ENCODE data around the gene VKORC1.

Gene VKORC1

DNA sequence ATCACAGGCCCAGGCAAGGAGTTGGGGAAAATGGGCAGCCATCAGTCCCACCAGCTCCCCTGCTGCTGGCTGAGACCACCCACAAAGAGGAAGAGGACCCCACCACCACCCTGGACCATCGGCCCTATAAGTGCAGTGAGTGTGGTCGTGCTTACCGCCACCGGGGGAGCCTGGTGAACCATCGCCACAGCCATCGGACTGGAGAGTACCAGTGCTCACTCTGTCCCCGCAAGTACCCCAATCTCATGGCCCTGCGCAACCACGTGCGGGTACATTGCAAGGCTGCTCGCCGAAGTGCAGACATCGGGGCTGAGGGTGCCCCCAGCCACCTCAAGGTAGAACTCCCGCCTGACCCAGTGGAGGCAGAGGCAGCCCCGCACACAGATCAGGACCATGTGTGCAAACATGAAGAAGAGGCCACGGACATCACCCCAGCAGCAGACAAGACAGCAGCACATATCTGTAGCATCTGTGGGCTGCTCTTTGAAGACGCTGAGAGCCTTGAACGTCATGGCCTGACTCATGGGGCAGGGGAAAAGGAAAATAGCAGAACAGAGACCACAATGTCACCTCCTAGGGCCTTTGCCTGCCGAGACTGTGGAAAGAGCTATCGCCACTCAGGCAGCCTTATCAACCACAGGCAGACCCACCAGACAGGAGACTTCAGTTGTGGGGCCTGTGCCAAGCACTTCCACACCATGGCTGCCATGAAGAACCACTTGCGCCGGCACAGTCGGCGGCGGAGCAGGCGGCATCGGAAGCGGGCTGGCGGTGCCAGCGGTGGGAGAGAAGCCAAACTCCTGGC lies 16.8 kb downstream of the VKORC1 start:
- peak; percentile 70 to 81 for DNase-seq
- TF ChIP-seq GATA1 (IDR thresholded peaks at IDR 0.05; ENCODE audit: low read depth, low read length) (no peak), POLR2A (IDR thresholded peaks at IDR 0.05; ENCODE audit: low read length) (peak; percentile 72)

DNA sequence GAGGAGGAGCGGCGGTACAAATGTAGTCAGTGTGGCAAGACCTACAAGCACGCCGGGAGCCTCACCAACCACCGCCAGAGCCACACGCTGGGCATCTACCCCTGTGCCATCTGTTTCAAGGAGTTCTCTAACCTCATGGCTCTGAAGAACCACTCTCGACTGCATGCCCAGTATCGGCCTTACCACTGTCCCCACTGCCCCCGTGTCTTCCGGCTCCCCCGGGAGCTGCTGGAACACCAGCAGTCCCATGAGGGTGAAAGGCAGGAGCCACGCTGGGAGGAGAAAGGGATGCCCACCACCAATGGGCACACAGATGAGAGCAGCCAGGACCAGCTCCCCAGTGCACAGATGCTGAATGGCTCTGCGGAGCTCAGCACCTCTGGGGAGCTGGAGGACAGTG lies 17.6 kb downstream of the VKORC1 start:
- no peak for DNase-seq
- no peak for TF ChIP-seq POLR2A (IDR thresholded peaks at IDR 0.05; ENCODE audit: low read length)
- no peak for TF ChIP-seq GATA1 (IDR thresholded peaks at IDR 0.05; ENCODE audit: low read depth, low read length)

DNA sequence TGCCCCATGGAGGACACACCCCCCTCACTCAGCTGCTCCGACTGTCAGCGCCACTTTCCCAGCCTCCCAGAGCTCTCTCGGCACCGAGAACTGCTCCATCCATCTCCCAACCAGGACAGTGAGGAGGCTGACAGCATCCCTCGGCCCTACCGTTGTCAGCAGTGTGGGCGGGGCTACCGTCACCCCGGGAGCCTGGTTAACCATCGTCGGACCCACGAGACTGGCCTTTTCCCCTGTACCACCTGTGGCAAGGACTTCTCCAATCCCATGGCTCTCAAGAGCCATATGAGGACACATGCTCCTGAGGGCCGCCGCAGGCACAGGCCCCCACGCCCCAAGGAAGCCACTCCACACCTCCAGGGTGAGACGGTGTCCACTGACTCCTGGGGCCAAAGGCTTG lies 18.3 kb downstream of the VKORC1 start:
- no peak for DNase-seq
- TF ChIP-seq GATA1 (IDR thresholded peaks at IDR 0.05; ENCODE audit: low read depth, low read length) (no peak), POLR2A (IDR thresholded peaks at IDR 0.05; ENCODE audit: low read length) (no peak)

DNA sequence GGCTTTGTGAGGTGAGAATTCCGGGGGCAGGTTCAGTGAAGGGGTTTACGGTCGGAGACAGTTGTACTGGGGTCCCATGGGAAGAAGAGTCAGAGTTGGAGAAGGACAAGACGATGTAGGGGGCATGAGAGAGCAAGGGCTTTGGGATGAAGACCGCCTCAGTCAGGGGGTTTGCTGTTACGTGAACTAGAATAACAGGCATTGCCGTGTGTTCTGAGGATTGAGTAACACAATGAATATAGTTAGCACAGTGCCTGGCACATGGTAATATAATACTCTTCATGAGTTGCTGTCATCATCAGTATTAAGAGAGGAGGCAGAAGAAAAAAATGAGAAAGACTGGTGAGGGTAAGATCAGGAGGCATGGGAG lies 19.8 kb downstream of the VKORC1 start:
- TF ChIP-seq GATA1 (IDR thresholded peaks at IDR 0.05; ENCODE audit: low read depth, low read length): no peak
- no peak for TF ChIP-seq POLR2A (IDR thresholded peaks at IDR 0.05; ENCODE audit: low read length)
- no peak for DNase-seq

DNA sequence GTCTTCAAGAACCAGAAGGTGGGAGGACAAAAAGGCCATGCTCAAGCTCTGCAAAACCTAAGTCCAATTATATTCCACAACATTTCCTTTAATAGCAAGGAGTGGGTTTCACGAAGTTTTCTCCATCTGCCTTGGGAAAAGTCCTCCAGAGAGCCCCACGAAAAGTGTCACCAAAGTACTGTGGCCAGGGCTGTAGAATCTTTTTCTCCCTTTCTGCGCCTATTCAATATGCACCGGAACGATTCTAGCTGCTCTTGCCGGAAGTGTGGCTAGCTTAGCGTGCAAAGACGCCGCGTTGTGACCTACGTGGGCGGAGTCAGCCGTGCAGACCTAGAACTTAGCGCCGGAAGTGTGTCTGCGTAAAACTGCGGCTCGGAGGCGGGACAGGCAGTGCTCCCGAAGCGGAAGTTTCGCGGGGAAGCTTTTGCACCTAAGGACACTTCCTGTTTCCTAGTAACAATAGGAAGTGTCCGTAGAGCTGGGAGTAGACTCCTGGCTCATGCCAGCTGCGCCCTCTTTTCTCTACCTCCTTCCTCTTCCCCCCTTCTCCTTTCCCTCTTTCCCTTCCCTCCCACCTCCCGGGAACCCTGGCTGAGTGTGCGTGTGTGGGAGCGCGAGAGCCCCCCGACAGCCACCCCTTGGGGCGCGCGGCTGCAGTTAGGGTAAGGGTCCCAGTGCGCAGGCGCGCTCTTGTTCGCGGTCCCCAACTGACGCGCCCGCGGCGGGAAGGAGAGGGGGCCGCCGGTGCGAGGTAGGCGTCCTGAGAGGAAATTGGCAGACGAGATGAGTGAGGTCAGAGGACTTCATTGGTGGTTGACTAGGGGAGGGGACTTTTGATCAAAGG lies 20.4 kb downstream of the VKORC1 start, which contains the start of the genes ZNF646 and ZNF668:
TSS of gene ZNF646 (plus strand) at position 453 of the 844 bp plus-strand sequence. CDS start 1,903 bp downstream, outside the sequence.
TSS of gene ZNF668 (minus strand) at position 271 of the 844 bp plus-strand sequence. CDS start 9,781 bp downstream, outside the sequence.
- peak; percentile 99 to 100 for DNase-seq
- TF ChIP-seq POLR2A (IDR thresholded peaks at IDR 0.05; ENCODE audit: low read length) (peak; percentile 96), GATA1 (IDR thresholded peaks at IDR 0.05; ENCODE audit: low read depth, low read length) (no peak)

DNA sequence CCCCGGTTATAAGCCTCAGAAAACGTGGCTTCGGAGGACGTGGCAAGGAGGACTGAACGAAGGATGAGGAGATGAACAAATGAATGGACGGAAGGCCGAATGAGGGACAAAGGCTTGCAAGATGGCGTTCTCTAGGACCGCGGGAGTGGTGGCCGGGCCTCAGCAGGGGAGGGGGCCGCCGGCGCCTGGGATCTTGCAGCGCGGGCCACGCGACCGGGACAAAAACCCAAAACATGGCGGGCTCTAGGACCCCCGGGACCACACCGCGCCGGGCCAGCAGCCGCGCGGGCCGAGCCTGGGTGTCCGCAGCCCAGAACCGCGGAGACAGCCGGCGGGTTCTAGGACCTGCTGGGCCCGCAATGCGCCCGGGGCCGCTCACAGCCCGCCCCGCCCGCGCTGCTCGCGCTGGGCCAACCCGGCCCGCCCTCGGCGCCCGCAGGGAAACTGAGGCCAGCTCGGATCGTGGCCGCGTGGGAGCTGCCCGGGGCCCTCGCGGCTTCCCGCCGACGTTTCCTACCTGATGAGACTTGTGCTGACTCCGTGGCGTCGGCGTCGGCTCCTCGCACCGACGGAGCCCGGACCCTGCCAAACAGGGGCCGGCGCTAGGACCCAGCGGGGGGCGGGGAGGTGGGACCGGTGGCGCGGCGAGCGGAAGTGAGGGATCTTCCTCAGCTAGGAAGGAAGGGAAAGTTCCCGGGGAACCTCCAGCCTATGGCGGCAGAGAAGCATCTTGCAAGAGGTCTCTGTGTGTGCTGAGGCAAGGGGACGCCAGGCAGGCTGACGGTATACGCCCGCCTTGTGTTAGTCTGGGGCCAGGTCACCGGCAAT lies 21.2 kb downstream of the VKORC1 start:
- peak; percentile 92 to 93 for DNase-seq

DNA sequence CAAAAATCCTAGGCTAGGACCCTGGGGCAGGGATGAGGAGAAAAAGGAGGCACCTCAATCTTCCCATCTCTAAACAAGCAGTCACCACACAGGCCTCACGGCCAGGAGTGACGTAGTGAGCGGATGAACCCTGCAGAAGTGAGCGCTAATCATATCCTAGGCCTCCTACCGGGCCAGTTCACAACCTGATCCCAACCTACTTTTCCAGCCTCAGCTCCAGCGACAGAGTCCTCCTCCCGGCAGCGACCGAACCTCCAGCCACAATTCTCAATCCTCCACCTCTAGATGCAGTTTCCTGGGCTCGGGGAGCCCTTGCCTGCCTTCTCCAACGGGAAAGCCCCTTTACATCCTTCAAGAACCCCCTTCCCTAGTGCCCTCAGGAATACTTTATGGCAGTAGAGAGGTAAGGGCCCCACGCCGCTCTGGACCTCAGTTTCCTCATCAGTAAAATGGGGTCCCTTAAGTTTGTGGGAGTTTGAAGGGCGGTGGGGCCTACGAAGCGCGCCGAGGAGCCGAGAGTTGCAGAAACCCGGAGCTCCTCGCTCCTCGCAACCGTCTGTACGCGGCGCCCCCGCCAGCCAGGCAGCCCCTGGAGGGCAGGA lies 22.0 kb downstream of the VKORC1 start:
- no peak for TF ChIP-seq POLR2A (IDR thresholded peaks at IDR 0.05; ENCODE audit: low read length)
- no peak for TF ChIP-seq GATA1 (IDR thresholded peaks at IDR 0.05; ENCODE audit: low read depth, low read length)
- DNase-seq: peak; percentile 63 to 65

More for the DNA sequence above, 21.2 kb downstream of the VKORC1 start:
- no peak for TF ChIP-seq GATA1 (IDR thresholded peaks at IDR 0.05; ENCODE audit: low read depth, low read length)
- TF ChIP-seq POLR2A (IDR thresholded peaks at IDR 0.05; ENCODE audit: low read length): no peak

DNA sequence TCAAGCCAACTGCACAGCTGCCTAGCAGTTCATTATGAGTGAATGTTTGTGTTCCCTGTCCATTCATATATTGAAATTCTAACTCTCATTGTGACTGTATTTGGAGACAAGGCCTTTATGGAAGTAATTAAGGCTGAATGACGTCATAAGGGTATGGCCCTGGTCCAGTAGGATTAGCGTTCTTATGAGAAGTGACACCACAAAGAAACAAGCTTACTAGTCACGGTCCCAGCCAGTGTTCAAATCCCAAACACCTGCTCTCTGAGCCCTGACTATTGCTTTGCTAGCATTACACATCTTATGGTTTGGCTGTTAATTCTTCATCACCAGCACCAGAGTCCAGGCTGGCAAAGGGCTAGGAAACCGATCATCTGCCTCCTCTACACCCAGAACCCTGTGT lies 22.7 kb downstream of the VKORC1 start:
- no peak for TF ChIP-seq POLR2A (IDR thresholded peaks at IDR 0.05; ENCODE audit: low read length)
- no peak for TF ChIP-seq GATA1 (IDR thresholded peaks at IDR 0.05; ENCODE audit: low read depth, low read length)
- DNase-seq: no peak

DNA sequence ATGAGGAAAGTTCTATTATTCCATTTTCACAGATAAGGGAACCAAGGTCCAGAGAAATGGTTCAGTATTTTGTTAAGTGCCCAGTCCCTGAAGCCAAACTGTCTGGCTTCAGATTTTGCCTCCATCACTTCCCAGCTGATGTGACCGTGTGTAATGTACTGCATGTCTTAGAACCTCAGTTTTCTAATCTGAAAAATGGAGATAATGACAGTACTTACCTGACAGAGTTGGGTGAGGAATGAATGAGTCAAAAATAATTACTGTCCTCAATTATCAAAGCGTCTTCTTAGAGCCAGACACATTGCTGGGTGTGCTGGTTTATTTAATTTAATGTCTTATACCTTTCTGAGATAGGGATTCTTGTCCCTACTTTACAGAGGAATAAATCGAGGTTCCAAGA lies 27.3 kb downstream of the VKORC1 start:
- DNase-seq: no peak
- TF ChIP-seq GATA1 (IDR thresholded peaks at IDR 0.05; ENCODE audit: low read depth, low read length) (no peak), POLR2A (IDR thresholded peaks at IDR 0.05; ENCODE audit: low read length) (no peak)

DNA sequence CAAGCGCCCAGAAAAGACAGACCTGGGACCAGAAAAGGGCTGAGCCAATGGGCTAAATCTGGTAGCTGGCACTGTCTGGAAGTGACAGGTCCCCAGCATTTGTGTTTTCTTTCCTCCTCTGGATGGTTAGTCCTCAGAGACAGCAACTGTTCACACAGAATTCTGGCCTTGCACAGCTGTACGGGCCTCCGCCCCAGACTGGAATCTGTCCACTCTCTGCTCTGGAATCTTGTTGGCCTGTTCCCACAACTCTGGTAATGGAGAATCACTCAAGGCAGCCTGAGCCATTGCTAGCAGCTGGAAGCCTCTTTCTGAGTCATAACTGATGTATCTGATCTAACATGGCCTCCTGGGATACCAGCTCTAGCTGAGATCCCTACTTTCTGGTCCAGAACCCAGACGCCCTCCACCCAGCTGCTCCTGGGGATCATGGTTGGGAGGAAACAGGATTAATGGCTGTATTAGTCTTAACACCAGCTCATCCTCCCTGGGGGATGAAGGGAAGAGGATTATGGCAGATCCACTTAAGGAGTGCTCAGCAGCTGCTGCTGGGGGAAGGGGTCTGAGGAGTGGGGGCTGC lies 29.6 kb downstream of the VKORC1 start:
- TF ChIP-seq GATA1 (IDR thresholded peaks at IDR 0.05; ENCODE audit: low read depth, low read length) (no peak), POLR2A (IDR thresholded peaks at IDR 0.05; ENCODE audit: low read length) (no peak)
- no peak for DNase-seq

DNA sequence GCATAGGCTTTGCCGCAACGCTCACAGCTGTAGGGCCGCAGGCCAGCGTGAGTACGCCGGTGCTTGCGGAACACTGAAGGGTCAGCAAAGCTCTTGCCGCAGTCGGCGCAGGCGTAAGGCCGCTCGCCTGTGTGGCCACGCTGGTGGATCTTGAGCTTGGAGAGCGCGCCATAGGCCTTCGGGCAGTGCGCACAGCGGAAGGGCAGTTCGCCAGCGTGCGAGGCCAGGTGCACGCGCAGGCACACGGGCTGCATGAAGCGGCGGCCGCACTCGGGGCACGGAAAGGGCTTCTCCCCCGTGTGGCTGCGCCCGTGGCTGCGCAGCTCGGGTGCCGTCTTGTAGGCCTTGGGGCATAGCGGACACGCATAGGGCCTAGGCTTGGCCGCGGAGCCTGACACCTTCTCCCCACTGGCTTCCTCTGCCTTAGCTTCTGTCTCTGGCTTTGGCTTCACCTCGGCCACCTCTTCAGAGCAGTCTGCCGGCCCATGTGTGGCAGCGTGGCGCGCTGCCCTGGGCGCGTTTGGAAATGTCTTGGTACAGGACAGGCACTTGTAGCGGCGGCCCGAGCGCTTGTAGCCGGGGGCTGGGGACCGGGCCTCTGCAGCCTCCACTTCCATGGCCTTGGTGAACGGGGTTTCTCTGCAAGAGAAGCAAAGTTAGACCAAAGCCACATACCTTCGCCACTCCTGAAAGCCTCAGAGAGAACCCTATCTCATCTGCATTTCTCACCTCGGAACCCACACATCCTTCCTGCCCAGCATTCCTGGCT lies 30.6 kb downstream of the VKORC1 start:
- TF ChIP-seq POLR2A (IDR thresholded peaks at IDR 0.05; ENCODE audit: low read length): no peak
- no peak for TF ChIP-seq GATA1 (IDR thresholded peaks at IDR 0.05; ENCODE audit: low read depth, low read length)
- no peak for DNase-seq

DNA sequence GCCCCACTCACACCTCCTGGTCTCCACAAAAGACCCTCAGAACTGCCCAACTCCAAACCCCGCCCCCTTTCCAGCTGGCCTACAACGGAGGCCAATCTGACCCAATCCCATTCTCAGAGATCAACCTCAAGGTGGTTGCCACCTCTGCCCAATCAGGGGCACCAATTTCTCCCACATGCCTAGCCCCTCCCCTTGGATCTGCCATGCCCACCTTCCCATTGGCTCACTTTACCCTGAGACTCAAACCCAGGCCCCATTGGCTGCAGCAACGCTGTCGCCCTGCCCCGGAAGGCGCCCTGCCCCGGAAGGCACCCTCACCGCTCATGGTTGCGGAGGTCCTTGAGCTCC lies 31.1 kb downstream of the VKORC1 start:
- no peak for DNase-seq
- TF ChIP-seq POLR2A (IDR thresholded peaks at IDR 0.05; ENCODE audit: low read length): no peak
- no peak for TF ChIP-seq GATA1 (IDR thresholded peaks at IDR 0.05; ENCODE audit: low read depth, low read length)

Data from erythroblast (primary cell).